Measurements from ENCODE around the gene GALNT7.

DNA sequence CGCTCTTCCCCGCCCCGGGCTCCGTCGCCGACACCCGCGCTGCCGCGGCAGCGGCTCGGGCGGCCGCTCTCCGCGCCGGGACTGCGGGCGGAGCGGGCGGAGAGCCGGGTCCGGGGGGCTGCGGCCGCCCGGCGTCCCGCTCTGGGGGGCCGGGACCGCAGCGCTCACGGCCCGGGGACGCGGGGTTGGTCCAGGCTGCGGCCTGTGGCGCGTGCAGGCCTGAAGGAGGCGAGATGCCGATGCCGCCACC lies 492 bp downstream of the GALNT7 start:
- TF ChIP-seq, protein P1, sequence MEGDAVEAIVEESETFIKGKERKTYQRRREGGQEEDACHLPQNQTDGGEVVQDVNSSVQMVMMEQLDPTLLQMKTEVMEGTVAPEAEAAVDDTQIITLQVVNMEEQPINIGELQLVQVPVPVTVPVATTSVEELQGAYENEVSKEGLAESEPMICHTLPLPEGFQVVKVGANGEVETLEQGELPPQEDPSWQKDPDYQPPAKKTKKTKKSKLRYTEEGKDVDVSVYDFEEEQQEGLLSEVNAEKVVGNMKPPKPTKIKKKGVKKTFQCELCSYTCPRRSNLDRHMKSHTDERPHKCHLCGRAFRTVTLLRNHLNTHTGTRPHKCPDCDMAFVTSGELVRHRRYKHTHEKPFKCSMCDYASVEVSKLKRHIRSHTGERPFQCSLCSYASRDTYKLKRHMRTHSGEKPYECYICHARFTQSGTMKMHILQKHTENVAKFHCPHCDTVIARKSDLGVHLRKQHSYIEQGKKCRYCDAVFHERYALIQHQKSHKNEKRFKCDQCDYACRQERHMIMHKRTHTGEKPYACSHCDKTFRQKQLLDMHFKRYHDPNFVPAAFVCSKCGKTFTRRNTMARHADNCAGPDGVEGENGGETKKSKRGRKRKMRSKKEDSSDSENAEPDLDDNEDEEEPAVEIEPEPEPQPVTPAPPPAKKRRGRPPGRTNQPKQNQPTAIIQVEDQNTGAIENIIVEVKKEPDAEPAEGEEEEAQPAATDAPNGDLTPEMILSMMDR (IDR thresholded peaks at IDR 0.05 in 2 of 3, conservative IDR thresholded peaks at IDR 0.05 in 1 of 3; ENCODE audit: control insufficient read depth in 2 of 3, extremely low read depth in 1 of 3, insufficient read depth in 1 of 3, low read depth in 3 of 3, low read length in 3 of 3), result no peak
- TF ChIP-seq TCF7 (IDR thresholded peaks at IDR 0.05; ENCODE audit: borderline replicate concordance) (no peak), POLR2A (IDR thresholded peaks at IDR 0.05; ENCODE audit: low read depth, low read length) (no peak), TAF1 (IDR thresholded peaks at IDR 0.05; ENCODE audit: borderline replicate concordance, low read depth, low read length) (no peak), BCL11A (IDR thresholded peaks at IDR 0.05; ENCODE audit: low read depth, low read length) (no peak), RBBP5 (conservative IDR thresholded peaks at IDR 0.05) (no peak), GABPA (IDR thresholded peaks at IDR 0.05; ENCODE audit: low read depth) (no peak)

All from GM12878 (cell line).